HG03095 (cell line): Measurements from ENCODE around the gene CNTROB.

Experiments used
- ATAC-seq: cut with Tn5 transposase; IDR thresholded peaks from one replicate; pipeline ENCODE4 v1.9.1; 2021; ENCODE audit warnings: moderate library complexity; ENCODE audit not compliant: unreplicated experiment

Gene CNTROB

GRCh38 chr17:7931709-7932482 is at the start of gene CNTROB, which contains the start of gene TRAPPC1:
CNTROB (plus strand) TSS chr17:7932206; CDS start chr17:7933080, 874 bp downstream.
TRAPPC1 (minus strand) TSS chr17:7931946; CDS start chr17:7931829, 117 bp downstream.
- peak; percentile 87 for ATAC-seq

DNA sequence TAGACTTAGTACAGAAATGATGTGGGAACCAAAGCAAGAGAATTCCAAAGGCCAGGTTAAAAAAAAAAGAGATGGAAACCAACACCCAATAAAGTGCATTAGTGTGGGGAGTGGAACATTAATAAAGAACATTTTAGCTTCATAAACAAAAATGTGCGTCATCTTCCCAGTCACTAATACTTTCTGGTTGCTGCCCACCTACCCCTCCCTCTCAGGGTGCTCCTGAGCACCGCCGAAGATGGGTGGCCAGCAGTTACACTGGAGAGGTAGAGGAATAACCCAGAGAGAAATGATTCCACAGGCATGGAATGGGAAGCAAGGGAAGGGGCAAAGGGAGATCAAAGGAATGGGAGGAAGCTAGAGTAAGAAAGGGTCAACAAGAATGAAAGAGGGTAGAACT is 49.4 kb upstream of the CNTROB start:
- ATAC-seq = no peak

GRCh38 chr17:7883781-7884386 is 48.1 kb upstream of the CNTROB start:
- no peak for ATAC-seq

DNA sequence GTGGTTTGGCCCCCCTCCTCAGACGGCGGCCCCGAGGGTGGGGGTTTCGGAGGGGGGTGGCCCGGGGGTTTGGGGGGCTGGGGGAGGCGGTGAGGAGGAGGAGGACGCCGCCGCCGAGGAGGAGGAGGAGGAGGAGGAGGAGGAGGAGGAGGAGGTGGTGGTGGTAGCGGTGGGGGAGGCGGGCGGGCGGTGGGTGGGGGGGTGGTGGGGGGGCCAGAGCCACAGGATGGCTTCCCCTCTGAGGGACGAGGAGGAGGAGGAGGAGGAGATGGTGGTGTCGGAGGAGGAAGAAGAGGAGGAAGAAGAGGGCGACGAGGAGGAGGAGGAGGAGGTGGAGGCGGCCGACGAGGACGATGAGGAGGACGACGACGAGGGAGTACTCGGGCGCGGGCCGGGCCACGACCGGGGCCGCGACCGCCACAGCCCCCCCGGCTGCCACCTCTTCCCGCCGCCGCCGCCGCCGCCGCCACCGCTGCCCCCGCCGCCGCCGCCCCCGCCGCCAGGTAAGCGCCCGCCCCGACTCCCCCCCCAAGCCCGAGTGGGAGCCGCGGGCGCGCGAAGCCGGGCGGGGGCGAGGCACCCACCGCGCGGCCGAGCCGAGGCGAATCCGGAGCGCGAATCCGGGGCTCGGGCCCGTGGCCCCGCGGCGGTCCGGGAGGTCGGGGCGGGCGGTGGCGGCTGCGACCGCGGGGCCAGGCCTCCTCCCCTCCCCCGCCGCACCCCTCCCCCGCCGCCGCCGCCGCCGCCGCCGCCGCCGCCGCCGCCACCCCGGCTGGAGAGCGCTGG is 47.2 kb upstream of the CNTROB start:
- ATAC-seq = no peak

DNA sequence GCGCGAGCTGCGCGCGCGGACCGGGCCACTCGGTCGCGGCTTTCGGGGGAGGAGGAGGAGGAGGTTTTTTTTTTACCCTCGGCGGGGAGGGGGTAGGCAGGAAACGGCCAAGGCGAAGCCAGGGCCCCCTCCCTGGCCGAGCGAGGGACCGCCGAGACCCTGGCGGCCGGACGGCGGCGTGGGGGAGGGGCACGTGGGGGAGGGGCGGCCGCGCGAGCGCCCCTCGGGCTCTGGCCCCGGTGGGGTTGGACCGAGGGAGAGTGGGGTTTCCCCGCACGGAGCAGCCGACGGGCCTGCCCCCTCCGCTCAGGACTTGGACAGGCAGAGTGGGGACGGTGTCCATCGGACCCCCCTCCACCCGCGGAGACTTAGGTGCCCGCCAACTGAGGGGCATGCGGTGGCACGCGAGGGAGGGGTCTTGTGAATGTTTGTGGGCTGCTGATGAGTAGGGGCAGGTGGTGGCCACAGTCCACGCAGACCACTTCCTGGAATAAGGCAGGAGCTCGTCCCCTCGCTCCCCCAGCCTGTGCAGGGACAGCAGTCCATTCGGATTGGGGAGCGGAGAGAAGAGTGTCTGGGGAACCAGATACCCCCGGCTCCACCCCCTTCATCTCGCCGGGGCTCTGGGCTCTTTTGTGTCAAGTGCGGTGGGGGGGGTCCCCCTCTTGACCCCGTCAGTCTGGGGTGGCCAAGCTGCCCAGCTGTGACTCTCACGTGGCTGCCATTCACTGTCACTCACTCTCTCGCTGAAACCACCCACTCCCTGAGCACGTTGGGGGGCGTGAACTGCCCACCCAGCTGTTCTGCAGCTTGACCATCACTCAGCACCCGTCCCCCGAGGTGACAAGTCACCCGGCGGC is 46.4 kb upstream of the CNTROB start:
- ATAC-seq = no peak

GRCh38 chr17:7886227-7887037 is 45.6 kb upstream of the CNTROB start:
- no peak for ATAC-seq

DNA sequence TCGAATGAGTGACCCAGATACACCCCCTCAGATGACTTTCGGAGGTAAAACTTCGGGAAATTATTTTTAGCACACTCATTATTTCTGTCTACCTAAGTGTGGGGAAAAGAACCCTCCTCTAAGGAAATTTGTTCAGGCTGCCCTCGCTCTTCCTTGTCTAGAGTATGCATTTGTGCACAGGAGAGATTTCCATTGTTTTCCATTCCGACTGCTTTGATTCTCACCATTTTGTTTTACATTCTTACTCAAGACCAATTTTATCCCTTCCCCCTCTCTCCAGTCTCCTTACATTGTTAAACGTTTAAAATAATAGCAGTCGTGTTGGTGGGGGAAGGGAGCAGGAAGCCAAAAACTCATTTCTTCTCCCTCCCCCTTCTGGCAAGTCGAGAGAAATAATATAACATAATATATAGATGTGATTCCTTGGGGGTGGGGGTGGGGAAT is 44.9 kb upstream of the CNTROB start:
- no peak for ATAC-seq

DNA sequence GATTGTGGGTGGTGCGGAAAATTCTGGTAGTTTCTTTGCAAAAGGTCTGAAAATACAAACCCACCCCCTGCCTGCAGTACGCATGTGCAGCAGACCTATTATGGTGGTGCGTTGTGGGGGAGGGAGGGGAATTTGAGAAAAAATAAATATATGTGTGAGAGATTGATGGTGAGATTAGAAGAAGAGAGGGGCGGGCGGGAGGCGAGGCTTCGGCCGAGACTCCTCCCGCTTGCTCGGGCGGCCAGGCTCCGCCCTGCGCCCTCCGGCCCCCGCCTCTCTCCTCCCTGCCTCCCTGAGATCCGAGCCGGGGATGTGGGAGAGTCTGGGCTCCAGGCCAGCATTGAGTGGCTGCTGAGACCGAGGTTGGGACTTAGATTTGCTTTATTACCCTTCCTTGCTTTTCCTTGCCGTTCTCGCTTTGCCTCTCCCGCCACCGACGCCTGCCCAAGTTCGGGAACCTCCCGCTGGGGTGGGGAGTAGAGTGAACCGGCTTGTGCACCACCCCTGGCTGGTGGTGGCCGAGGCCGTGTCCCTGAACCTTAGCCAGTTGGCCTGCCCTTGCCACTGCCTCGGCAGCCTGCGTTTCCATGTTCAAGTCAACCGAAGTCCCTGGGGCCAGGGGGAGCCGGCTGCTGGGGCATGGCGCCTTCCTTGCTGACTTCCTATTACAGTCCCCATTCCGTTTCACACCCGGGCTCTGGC is 44.4 kb upstream of the CNTROB start:
- ATAC-seq = no peak

DNA sequence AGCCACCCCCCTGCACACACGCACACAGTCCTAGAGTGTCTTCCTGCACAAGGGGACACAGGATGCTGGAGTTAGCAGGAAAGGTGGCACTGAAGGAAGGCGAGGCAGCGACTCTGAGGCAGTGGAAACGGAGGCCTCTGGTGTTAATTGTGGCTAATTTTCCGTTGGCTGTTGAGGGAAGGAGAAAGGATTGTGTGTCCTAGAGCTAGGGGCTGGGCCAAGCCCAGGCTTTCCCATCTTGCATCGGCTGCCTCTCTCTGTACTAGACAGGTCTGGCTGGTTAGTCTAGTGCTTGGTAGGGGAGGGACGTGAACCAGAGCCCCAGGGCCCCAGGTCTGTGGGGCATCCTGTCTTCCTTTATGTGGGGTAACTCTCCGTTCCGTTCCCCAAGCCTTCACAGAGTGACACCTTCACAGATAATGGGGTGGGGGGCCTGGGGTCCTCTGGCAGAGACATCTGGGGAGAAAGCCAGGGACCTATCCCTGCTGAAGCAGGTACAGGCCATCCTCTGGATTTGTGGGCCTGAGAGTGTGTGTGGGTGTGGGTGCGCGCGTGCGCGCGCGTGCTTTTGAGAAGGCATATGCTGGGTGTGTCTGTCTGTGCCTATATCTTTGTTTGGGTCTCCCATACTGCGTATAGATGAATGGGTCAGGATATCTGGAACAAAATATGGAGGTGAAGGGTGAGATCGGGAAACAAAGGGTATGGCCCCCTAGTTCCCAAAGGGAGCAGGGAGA is 43.7 kb upstream of the CNTROB start, which contains the start of gene CHD3:
Gene CHD3, plus strand, starts transcription at position 606 of the 737 bp plus-strand sequence. CDS start 212 bp downstream, outside the sequence.
- no peak for ATAC-seq

- no peak for ATAC-seq
These were observed 42.6 kb upstream of the CNTROB start for GRCh38 chr17:7889166-7889955.

DNA sequence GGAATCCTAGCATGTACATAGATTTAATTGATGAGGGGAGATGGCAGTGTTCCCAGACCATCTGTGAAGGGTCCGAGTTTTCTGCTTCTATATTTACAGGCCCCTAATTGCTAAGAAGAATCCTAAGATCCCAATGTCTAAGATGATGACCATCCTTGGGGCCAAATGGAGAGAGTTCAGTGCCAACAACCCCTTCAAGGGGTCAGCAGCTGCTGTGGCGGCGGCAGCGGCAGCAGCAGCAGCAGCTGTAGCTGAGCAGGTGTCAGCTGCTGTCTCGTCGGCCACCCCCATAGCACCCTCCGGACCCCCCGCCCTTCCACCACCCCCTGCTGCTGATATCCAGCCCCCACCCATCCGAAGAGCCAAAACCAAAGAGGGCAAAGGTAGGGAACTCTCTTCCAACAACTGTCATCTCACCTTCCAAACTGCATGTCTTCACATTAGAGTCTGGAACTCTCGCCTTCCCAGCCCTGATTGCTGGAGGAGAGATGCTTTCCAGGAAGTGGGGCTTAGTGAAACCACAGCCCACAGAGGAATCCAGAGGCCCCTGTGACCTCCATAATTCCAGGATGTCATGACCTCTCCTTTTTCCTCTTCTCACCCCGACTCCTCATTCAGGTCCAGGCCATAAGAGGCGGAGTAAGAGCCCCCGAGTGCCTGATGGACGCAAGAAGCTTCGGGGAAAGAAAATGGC is 38.7 kb upstream of the CNTROB start:
- no peak for ATAC-seq

DNA sequence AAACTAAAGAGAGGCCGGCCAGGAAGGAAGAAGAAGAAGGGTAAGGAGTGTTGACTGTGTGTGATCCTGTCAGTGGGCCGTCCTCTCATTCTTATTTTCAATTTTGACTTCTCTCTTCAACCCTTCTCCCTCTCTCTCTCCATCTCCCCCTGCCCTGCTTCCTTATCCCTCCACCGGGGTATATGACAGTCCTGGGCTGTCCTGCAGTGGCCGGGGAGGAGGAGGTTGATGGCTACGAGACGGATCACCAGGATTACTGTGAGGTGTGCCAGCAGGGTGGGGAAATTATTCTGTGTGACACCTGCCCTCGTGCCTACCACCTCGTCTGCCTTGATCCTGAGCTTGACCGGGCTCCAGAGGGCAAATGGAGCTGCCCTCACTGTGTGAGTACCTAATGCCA is 37.8 kb upstream of the CNTROB start:
- ATAC-seq = no peak

GRCh38 chr17:7894866-7895265 is 37.1 kb upstream of the CNTROB start:
- ATAC-seq = no peak

GRCh38 chr17:7897090-7897489 is 34.9 kb upstream of the CNTROB start:
- ATAC-seq = no peak

DNA sequence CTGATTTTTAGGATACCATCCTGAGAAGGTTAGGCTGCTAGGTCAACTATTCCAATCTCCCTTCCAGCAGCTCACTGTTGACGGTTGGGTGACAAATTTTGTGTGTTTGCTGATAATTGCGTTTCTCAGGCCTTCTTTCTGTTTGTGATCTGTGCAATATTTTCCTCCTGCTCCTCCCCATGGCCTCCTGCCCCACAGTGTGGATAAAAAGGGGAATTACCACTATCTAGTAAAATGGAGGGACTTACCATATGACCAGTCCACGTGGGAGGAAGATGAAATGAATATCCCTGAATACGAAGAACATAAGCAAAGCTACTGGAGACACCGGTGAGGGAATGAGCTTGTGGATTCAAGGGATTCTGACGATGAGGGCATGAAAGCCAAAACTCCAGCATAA is 34.2 kb upstream of the CNTROB start:
- no peak for ATAC-seq

- no peak for ATAC-seq
These were observed 28.6 kb upstream of the CNTROB start for GRCh38 chr17:7903154-7904103.
